HepG2 (cell line): ENCODE measurements around the gene CSF3R.

Experiments used
- CENPBD1 ChIP-seq: sonication (generic); formaldehyde crosslinking; IDR thresholded peaks from 2 replicates; pipeline ENCODE4 v1.8.0; 2022; ENCODE audit warnings: missing genetic modification reagents, low read depth, mild to moderate bottlenecking, borderline replicate concordance
- EZH2 ChIP-seq: conservative IDR thresholded peaks from 2 replicates; pipeline ENCODE4 v1.6.1; 2012; ENCODE audit warnings: mild to moderate bottlenecking, low read depth, low read length, moderate library complexity
- RARG ChIP-seq: sonication (generic); formaldehyde crosslinking; IDR thresholded peaks from 2 replicates; pipeline ENCODE4 v1.4.0; 2020; ENCODE audit warnings: low read depth, mild to moderate bottlenecking, missing genetic modification reagents
- SMC3 ChIP-seq: IDR thresholded peaks from 2 replicates; pipeline ENCODE4 v1.6.1; 2011; ENCODE audit warnings: low read length, improper control_type of control experiment
- TAF15 ChIP-seq: fragments of 200-400 bp; formaldehyde crosslinking; IDR thresholded peaks from one replicate; pipeline ENCODE4 v1.6.1; 2018; ENCODE audit warnings: mild to moderate bottlenecking, low read depth, low read length; ENCODE audit not compliant: poor library complexity, severe bottlenecking
- ZMAT5 ChIP-seq: sonication (generic); formaldehyde crosslinking; IDR thresholded peaks from 2 replicates; pipeline ENCODE4 v1.5.0; 2020; ENCODE audit warnings: mild to moderate bottlenecking, low read depth, missing genetic modification reagents, borderline replicate concordance
- ZNF232 ChIP-seq: sonication (generic); formaldehyde crosslinking; IDR thresholded peaks from 2 replicates; pipeline ENCODE4 v1.4.0; 2020; ENCODE audit warnings: missing genetic modification reagents, borderline replicate concordance

GRCh38 chr1:36515315-36516138 lies 32.8 kb upstream of the CSF3R start:
- TF ChIP-seq SMC3 (no peak), ZMAT5 (no peak), TAF15 (no peak), ZNF232 (CRISPR knock-in tag) (no peak), RARG (CRISPR knock-in tag) (no peak), CENPBD1 (no peak), EZH2 (no peak)
